H9 (cell line): ENCODE data around the gene C1QTNF9B. TPM values are rescaled to one million over a fixed set of nuclear protein-coding genes. Genes with fewer than 3 reads are reported as not detected.

Experiments
- DNase-seq: peaks from one replicate; pipeline ENCODE4 v3.0.0-alpha.2; 2017
- H2AFZ ChIP-seq: one replicate; pipeline ENCODE4 v1.6.1; 2013; ENCODE audit warnings: mild to moderate bottlenecking, low read length, control low read depth, moderate library complexity
- H2AK5ac ChIP-seq: 2 replicates; pipeline ENCODE4 v1.6.1; 2013; ENCODE audit warnings: low read length, control low read depth, mixed read lengths; ENCODE audit not compliant: insufficient read length
- H2BK120ac ChIP-seq: one replicate; pipeline ENCODE4 v1.6.1; 2013; ENCODE audit warnings: low read depth, mild to moderate bottlenecking, low read length, control low read depth, inconsistent platforms; ENCODE audit not compliant: poor library complexity, severe bottlenecking
- H2BK12ac ChIP-seq: 2 replicates; pipeline ENCODE4 v1.6.1; 2013; ENCODE audit warnings: low read length, control low read depth, mixed read lengths, low read depth; ENCODE audit not compliant: insufficient read length
- H2BK15ac ChIP-seq: 2 replicates; pipeline ENCODE4 v1.6.1; 2013; ENCODE audit warnings: low read depth, low read length, control low read depth
- H2BK20ac ChIP-seq: one replicate; pipeline ENCODE4 v1.6.1; 2013; ENCODE audit warnings: low read depth, mild to moderate bottlenecking, low read length, control low read depth, inconsistent platforms; ENCODE audit not compliant: poor library complexity, severe bottlenecking
- H2BK5ac ChIP-seq: 2 replicates; pipeline ENCODE4 v1.6.1; 2013; ENCODE audit warnings: low read length, control low read depth, mixed read lengths; ENCODE audit not compliant: insufficient read length
- H3K14ac ChIP-seq: 2 replicates; pipeline ENCODE4 v1.6.1; 2013; ENCODE audit warnings: low read length, control low read depth; ENCODE audit not compliant: insufficient read depth
- H3K18ac ChIP-seq: 2 replicates; pipeline ENCODE4 v1.6.1; 2013; ENCODE audit warnings: low read depth, mild to moderate bottlenecking, mixed read lengths, low read length, control low read depth; ENCODE audit not compliant: insufficient read length
- H3K23ac ChIP-seq: 2 replicates; pipeline ENCODE4 v1.6.1; 2013; ENCODE audit warnings: low read length, control low read depth, mixed read lengths, low read depth; ENCODE audit not compliant: insufficient read length
- H3K23me2 ChIP-seq: 2 replicates; pipeline ENCODE4 v1.6.1; 2013; ENCODE audit warnings: low read depth, mild to moderate bottlenecking, mixed read lengths, low read length, control low read depth; ENCODE audit not compliant: insufficient read length, poor library complexity, severe bottlenecking
- H3K27ac ChIP-seq: 2 replicates; pipeline ENCODE4 v1.5.1; 2013; ENCODE audit warnings: low read length, control low read depth, mixed read lengths, low read depth; ENCODE audit not compliant: insufficient read length
- H3K27me3 ChIP-seq: 2 replicates; pipeline ENCODE4 v1.6.1; 2013; ENCODE audit warnings: low read length, control low read depth, inconsistent platforms; ENCODE audit not compliant: insufficient read depth
- H3K4ac ChIP-seq: 2 replicates; pipeline ENCODE4 v1.6.1; 2013; ENCODE audit warnings: low read depth, mild to moderate bottlenecking, control low read depth, inconsistent platforms, low read length, moderate library complexity
- H3K4me1 ChIP-seq: 2 replicates; pipeline ENCODE4 v1.6.1; 2013; ENCODE audit warnings: low read length, control low read depth, inconsistent platforms; ENCODE audit not compliant: insufficient read depth
- H3K4me2 ChIP-seq: 2 replicates; pipeline ENCODE4 v1.6.1; 2013; ENCODE audit warnings: low read length, control low read depth, mixed read lengths; ENCODE audit not compliant: insufficient read length, insufficient read depth
- H3K56ac ChIP-seq: 2 replicates; pipeline ENCODE4 v1.6.1; 2013; ENCODE audit warnings: low read depth, mild to moderate bottlenecking, mixed read lengths, low read length, control low read depth; ENCODE audit not compliant: insufficient read length
- H3K79me1 ChIP-seq: 2 replicates; pipeline ENCODE4 v1.6.1; 2013; ENCODE audit warnings: low read depth, mild to moderate bottlenecking, moderate library complexity, low read length, control low read depth, inconsistent platforms; ENCODE audit not compliant: insufficient read depth, poor library complexity, severe bottlenecking
- H3K79me2 ChIP-seq: 2 replicates; pipeline ENCODE4 v1.6.1; 2013; ENCODE audit warnings: low read length, control low read depth, inconsistent platforms; ENCODE audit not compliant: insufficient read depth
- H3K9ac ChIP-seq: 2 replicates; pipeline ENCODE4 v1.6.1; 2013; ENCODE audit warnings: low read length, control low read depth, mixed read lengths; ENCODE audit not compliant: insufficient read length; ENCODE audit errors: extremely low read depth
- H3K9me3 ChIP-seq: one replicate; pipeline ENCODE4 v1.6.1; 2013; ENCODE audit warnings: low read depth, low read length, inconsistent platforms; ENCODE audit not compliant: control insufficient read depth
- H3T11ph ChIP-seq: one replicate; pipeline ENCODE4 v1.6.1; 2013; ENCODE audit warnings: mild to moderate bottlenecking, low read length, control low read depth, inconsistent platforms
- H4K20me1 ChIP-seq: one replicate; pipeline ENCODE4 v1.6.1; 2013; ENCODE audit not compliant: control insufficient read depth, insufficient read length, insufficient read depth
- H4K5ac ChIP-seq: 2 replicates; pipeline ENCODE4 v1.6.1; 2013; ENCODE audit warnings: low read depth, mild to moderate bottlenecking, mixed read lengths, low read length, control low read depth; ENCODE audit not compliant: insufficient read length
- H4K8ac ChIP-seq: replicated peaks from 2 replicates; pipeline ENCODE4 v1.6.1; 2013; ENCODE audit warnings: low read length, control low read depth, mixed read lengths, low read depth; ENCODE audit not compliant: insufficient read length
- H4K91ac ChIP-seq: 2 replicates; pipeline ENCODE4 v1.6.1; 2013; ENCODE audit warnings: low read depth, mild to moderate bottlenecking, moderate library complexity, mixed read lengths, low read length, control low read depth; ENCODE audit not compliant: insufficient read length
- H3K27ac Mint-ChIP-seq, 3 experiments: 2 replicates in 2 of 3; 3 replicates in 1 of 3; pipeline ENCODE4 v1.8.0; 2020 to 2021; ENCODE audit warnings: mixed read lengths in 3 of 3, mild to moderate bottlenecking in 1 of 3, moderate library complexity in 1 of 3
- H3K27me3 Mint-ChIP-seq: 2 replicates; pipeline ENCODE4 v1.8.0; 2021; ENCODE audit warnings: low read depth, mild to moderate bottlenecking, moderate library complexity, mixed read lengths
- H3K36me3 Mint-ChIP-seq, 3 experiments: 2 replicates in 2 of 3; 3 replicates in 1 of 3; pipeline ENCODE4 v1.8.0; 2020 to 2021; ENCODE audit warnings: low read depth in 3 of 3, mixed read lengths in 3 of 3; ENCODE audit not compliant: insufficient read depth in 1 of 3
- H3K4me1 Mint-ChIP-seq, 2 experiments: 2 replicates each; pipeline ENCODE4 v1.8.0; 2020; ENCODE audit warnings: mixed read lengths in 2 of 2
- H3K4me3 Mint-ChIP-seq, 2 experiments: 2 replicates in 1 of 2; 3 replicates in 1 of 2; pipeline ENCODE4 v1.8.0; 2020 to 2021; ENCODE audit warnings: mild to moderate bottlenecking in 2 of 2, mixed read lengths in 2 of 2, moderate library complexity in 1 of 2
- H3K9me3 Mint-ChIP-seq, 2 experiments: 2 replicates in 1 of 2; 3 replicates in 1 of 2; pipeline ENCODE4 v1.8.0; 2020; ENCODE audit warnings: mild to moderate bottlenecking in 2 of 2, mixed read lengths in 2 of 2, moderate library complexity in 1 of 2
- WGBS: extraction: QIAGEN DNeasy Blood & Tissue Kit; methylation state at CpG from one replicate; pipeline ENCODE4 v1.1.7; 2013; ENCODE audit warnings: missing lambda C conversion rate, low lambda C conversion rate, mixed read lengths; ENCODE audit not compliant: insufficient read length; ENCODE audit errors: extremely low coverage; 5-methylcytosine and 5-hydroxymethylcytosine counted together
- total RNA-seq: library from RNA; stranded (reverse); gene quantifications from 2 replicates; pipeline ENCODE4 v1.2.1, GENCODE V29; 2021
- TF ChIP-seq, protein P1 (sequence below): fragments of 200-600 bp; sonication (generic); conservative IDR thresholded peaks from 3 replicates; pipeline ENCODE4 v1.8.0; 2021; ENCODE audit warnings: antibody characterized with exemption, mild to moderate bottlenecking

C1QTNF9B gene
- total RNA-seq, 1 experiment from 2014 or later = not detected

DNA sequence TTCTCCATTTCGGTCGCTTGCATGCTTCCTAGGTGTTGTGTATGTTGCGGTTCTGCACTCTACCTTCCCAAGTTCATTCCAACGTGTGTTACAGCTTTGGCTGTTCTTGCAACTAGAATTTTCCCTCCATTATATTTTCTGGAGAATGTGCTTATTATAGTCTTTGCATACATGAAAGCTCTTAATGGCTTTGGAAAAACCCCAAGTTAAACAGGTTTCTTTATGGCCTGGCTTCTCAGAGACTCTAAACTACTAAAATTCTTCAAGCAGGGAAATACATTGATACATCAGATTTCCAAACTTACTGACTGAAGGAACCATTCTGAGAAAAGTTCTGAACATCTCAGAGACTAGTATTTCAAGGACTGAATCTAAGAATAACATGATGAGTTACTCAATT, 20.0 kb downstream of the C1QTNF9B start:
- Histone ChIP-seq H3K14ac (no peak overlapping the region), H4K20me1 (no peaks in the 10 kb centered on the region), H2BK15ac (no peak overlapping the region), H3K23me2 (no peaks in the 10 kb centered on the region), H4K91ac (no peak overlapping the region), H3K9ac (no peak overlapping the region), H3K18ac (no peak overlapping the region), H3K9me3 (no peaks in the 10 kb centered on the region), H3T11ph (no peak overlapping the region), H3K56ac (no peak overlapping the region), H2BK5ac (no peak overlapping the region), H2BK120ac (no peak overlapping the region), H2AFZ (no peak overlapping the region), H2BK20ac (no peak overlapping the region), H2AK5ac (no peak overlapping the region), H3K79me1 (no peaks in the 10 kb centered on the region), H4K5ac (no peak overlapping the region), H2BK12ac (no peak overlapping the region), H3K4me2 (no peak overlapping the region), H3K23ac (no peak overlapping the region), H3K79me2 (no peaks in the 10 kb centered on the region), H3K4me1 (no peaks in the 10 kb centered on the region), H3K27ac (no peak overlapping the region), H3K27me3 (no peaks in the 10 kb centered on the region; the same call in 1 of the 2 replicates), H4K8ac (no peak overlapping the region), H3K4ac (no peak overlapping the region)
- TF ChIP-seq, protein P1, sequence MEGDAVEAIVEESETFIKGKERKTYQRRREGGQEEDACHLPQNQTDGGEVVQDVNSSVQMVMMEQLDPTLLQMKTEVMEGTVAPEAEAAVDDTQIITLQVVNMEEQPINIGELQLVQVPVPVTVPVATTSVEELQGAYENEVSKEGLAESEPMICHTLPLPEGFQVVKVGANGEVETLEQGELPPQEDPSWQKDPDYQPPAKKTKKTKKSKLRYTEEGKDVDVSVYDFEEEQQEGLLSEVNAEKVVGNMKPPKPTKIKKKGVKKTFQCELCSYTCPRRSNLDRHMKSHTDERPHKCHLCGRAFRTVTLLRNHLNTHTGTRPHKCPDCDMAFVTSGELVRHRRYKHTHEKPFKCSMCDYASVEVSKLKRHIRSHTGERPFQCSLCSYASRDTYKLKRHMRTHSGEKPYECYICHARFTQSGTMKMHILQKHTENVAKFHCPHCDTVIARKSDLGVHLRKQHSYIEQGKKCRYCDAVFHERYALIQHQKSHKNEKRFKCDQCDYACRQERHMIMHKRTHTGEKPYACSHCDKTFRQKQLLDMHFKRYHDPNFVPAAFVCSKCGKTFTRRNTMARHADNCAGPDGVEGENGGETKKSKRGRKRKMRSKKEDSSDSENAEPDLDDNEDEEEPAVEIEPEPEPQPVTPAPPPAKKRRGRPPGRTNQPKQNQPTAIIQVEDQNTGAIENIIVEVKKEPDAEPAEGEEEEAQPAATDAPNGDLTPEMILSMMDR = no peak
- H3K36me3 Mint-ChIP-seq = peaks cover 3 to 19% (median 17%) of the 10 kb centered on the region in 3 experiments; a peak in 6 of 7 replicates
- no peaks in the 10 kb centered on the region for H3K27me3 Mint-ChIP-seq
- H3K9me3 Mint-ChIP-seq = no peaks in the 10 kb centered on the region
- no peak overlapping the region for H3K4me3 Mint-ChIP-seq
- no CpG with 5 or more reads among the region's 4 CpGs for WGBS
- H3K27ac Mint-ChIP-seq = no peak overlapping the region
- no peaks in the 10 kb centered on the region for H3K4me1 Mint-ChIP-seq
- no peak for DNase-seq
